Activated effector memory CD4-positive, alpha-beta T cell treated with Interleukin-2 at 50 U/mL for 16 hours (primary cell): ENCODE data around the gene DAND5.

Experiments
- DNase-seq: peaks from one replicate; pipeline ENCODE4 v3.0.0-alpha.2; 2020

The DAND5 gene

GRCh38 chr19:12969292-12969988 lies at the start of gene DAND5:
TSS of gene DAND5 (plus strand) at chr19:12969576. CDS start at chr19:12969661, 85 bp downstream.
- DNase-seq = no peak

- no peak for DNase-seq
These were observed 48.3 kb upstream of the DAND5 start for GRCh38 chr19:12921047-12921446.

DNA sequence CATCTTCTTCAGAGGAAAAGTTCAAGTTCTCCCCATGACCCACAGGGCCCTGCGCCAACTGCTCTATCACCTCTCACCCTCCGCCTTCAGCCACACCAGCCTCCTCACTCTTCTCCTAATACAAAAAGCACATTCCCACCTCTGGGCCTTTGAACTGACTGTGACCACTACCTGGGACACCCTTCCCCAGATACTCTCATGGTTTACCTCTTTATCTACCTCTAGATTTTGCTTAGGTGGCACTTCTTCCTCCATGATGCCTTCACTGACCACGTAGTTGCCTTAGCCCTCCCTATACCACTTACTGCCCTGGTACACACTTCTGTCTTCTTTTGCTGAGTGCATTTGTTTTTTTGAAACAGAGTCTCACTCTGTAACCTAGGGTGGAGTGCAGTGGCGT lies 46.4 kb upstream of the DAND5 start:
- no peak for DNase-seq

DNA sequence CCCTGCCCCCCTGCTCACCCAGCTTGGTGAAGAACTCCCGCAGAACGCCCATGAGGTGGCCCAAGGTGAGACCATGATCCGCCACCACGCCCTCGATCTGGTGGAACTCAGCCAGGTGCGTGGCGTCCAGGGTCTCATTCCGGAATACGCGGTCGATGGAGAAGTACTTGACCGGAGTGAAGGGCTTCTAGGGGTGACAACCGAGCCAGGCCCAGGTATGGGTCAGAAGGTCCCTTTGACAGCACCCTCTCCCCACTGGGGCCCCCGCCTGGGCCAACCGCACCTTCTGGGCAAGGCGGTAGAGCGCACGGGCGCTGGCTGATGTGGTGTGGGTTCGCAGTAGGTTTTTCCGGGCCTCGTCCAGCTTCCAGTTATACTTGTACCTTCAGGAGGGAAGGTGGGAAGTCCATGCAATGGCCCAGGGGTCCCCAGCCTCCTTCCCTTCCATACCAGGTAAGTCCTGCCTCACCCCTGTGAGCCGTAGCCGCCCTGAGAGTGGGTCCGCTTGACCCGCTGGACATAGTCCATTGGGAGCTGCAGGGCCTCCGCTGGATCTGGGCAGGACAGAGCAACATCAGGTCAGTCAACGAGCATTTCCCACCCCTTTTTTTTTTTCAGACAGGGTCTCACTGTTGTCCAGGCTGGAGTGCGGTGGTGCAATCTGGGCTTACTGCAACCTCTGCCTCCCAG lies 44.6 kb upstream of the DAND5 start:
- no peak for DNase-seq

DNA sequence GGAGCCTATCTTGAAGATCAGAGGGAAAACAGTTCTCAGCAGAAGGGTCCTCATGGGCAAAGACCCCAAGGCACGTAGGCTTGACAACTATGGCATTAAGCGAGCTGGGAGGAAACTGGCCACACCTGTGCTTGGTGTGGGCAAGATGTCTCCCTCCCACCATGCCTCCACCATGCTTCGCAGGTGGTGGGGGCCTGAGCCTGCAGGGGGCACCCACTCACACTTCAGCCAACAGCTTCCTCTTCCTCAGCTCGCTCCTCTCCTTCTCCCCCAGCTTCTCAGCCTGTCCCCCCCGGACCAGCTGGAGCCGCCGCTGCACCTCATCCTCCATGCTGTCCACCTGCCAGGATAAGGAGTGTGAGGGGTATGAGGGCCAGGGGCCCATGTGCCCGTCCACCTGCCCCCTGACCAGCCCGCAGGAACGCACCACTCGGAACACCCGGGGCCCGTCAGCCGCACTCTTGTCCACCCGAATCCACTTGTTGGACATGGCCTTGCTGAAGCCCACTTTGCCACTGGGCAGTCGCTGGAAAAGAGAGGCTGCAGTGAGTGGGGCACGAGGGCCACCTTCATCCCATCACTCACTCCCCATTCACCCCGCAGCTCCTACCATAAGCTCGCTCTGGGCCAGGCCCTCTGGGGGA lies 39.3 kb upstream of the DAND5 start:
- no peak for DNase-seq

DNA sequence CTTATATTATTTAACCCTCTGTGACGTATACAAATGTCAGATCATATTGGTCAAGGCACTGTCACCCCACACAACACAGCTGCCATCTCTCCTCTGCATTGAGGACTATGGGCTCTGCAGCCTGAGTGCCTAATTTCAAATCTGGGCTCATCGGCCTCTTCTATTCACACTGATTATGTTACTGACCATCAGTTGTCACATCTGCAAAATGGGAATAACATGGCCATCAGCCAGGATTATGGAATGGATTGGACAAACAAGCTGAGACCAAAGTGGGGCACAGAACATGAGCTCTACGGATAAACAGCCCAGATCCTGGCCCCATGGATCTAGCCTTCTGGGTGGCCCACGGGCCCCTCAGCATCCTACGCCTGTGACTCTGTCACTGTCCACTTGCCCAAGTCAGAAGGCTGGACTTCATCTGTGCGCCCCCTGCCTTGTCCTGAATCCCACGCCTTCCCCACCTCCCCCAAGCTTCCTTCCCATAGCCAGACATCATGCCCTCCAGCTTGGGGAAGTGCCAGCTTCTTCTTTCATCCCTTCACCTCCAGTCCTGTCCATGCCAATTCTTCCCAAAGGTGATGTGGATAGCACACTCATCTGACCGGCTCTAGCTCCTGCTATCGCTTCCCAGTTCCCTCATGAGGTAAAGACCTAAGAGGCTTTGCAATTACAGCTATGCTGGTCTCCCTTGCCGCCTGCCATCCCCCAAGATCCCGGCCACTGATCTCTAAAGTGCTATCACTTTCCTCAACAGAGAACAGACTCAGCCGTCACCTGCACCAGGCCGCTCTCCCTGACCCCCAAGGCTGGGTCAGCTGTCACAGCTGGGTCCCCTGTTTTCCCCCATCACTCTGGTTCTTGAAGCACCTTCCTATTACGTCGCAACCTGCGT lies 36.7 kb upstream of the DAND5 start:
- DNase-seq = no peak

DNA sequence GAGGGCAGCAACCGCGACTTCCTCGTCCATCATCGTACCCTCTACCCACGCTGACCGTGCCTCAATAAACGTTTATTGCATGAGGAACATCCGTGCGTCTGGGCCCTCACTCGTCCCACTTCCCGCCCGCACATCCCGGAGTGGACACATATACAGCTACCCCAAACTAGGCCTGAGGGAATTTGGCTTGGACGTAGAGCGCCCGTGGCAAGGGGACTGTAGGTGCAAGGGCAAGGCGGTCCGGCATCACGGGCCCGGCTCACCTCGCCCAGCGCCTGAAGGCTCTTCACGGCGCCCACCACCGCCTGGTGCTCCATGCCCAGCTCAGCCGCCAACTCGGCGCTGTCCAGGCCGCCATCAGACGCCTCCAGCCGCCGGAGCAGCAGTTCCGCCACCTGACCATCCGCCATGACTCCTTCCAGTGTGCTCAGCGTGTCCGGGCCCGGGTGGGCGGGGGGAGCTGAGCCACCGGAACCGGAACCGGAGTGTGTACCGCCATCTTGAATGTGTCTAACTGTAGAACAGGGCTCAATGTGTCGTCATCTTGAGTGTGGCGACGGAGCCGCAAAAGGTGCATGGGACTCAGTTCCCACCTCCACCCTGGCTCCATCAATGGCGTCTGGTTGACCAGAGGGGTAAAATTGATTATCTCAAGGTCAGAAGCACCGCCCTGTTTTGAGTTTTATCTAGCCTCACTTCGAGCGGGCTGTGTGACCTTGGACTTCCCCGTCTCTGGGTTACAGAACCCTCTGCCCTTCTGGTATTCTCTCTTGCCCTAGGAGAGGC lies 35.9 kb upstream of the DAND5 start, which contains the start of gene FARSA:
Gene FARSA (minus strand): TSS at position 425 of the 786 bp plus-strand sequence. CDS start 15 bp downstream, at position 410.
- DNase-seq = peak; percentile 79

DNA sequence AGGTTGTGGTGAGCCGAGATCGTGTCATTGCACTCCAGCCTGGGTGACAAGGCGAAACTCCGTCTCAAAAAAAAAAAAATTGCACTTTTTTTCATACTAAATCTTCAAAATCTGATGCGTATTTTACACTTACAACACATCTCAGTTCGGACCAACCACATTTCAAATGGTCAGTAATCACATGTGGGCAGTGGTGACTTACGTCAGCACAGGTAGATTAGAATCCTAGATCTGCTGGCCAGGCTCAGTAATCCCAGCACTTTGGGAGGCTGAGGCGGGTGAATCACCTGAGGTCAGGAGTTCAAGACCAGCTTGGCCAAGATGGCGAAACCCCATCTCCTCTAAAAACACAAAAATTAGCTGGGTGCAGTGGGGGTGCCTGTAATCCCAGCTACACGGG lies 34.3 kb upstream of the DAND5 start:
- DNase-seq = no peak

DNA sequence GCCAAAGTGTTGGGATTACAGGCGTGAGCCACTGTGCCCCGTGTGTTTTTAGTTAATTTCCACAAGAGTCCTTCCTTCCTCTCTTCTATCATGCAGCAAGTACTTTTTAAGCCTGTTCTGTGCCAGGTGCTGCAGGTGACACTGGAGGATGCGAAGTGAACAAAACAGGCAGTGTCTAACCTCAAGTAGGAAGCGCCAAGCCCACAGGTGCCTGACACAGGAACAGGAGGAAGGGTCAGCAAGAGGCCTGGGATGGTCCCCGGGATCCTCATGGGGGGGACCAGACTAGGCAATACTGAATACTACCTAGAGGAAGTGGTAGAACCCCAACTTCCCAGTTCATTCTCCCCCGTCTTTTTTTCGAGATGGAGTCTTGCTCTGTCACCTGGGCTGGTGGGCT lies 32.8 kb upstream of the DAND5 start:
- no peak for DNase-seq

DNA sequence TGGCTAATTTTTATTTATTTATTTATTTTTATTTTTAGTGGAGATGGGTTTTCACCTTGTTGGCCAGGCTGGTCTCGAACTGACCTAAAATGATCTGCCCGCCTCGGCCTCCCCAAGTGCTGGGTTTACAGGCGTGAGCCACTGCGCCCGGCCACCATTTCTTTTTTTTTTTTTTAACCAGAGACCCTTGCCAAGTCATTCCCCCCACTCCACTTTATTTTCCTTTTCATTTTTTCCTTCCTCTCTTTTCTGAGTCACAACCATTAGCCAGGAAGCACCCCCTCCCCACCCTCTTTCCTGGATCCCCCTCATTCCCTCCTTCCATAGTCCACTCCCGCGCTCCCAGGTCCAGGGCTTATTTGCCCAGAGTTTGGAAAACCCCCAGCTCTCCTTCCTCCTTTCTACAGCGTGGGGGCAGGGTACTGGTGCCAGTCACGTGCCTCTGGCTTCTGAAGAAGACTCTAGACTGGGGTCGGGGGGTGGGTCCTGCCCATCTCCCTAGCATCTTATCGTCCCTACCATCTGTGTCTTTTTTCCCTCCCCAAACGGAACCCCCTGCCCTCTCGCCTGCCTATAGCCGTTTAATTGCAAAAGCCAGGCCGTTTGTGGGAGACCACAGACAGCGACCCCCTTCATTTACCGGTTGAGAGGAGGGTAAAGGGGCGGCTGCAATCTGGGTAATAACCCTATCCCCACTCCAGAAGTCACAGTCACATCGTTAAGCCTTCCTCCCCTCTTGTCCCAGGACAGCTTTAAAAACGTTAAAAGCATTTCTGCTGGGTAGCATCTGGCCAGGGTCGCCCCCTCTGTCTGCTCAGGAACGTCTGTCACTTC lies 32.1 kb upstream of the DAND5 start:
- no peak for DNase-seq

GRCh38 chr19:12937927-12938778 lies 31.2 kb upstream of the DAND5 start, which contains the start of gene CALR:
TSS of gene CALR (plus strand) at chr19:12938609. CDS start at chr19:12938680, 71 bp downstream.
- peak; percentile 99 for DNase-seq

DNA sequence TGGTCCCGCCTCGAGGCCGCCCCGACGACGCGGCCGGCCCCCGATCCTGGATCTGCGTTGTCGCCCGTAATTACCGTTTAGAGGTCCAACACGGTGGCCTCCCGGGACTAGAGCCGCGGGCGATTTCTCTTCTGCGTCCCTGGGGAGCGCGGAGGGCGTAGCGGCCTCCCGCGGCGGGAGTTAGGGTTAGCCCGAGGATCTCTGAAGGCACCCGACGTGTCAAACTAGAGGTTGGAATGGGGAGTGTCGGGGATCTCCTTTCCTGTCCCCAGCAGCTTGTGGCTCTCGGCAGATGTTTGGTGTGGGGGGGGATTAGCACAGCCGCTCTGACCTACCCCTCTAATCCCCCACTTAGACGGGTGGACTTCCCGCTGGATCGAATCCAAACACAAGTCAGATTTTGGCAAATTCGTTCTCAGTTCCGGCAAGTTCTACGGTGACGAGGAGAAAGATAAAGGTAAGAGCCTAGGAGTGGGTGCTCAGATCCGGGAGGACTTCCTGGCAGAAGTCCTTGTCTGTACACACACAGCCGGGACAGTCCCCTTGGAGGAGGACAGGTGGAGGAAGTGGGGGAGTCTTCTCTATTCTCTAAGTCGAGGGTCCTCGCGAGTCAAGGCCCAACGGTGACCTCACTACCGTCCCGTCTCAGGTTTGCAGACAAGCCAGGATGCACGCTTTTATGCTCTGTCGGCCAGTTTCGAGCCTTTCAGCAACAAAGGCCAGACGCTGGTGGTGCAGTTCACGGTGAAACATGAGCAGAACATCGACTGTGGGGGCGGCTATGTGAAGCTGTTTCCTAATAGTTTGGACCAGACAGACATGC lies 30.4 kb upstream of the DAND5 start:
- peak; percentile 3 for DNase-seq

DNA sequence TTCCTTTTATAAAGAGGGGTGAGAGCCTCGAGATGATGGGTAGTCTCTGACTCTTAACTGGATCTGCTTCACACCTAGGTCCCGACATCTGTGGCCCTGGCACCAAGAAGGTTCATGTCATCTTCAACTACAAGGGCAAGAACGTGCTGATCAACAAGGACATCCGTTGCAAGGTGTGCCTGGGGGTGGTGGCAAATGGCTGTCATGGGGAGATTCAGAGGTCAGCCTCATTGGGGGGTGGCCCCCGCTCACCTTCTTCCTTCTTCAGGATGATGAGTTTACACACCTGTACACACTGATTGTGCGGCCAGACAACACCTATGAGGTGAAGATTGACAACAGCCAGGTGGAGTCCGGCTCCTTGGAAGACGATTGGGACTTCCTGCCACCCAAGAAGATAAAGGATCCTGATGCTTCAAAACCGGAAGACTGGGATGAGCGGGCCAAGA lies 29.4 kb upstream of the DAND5 start:
- no peak for DNase-seq

DNA sequence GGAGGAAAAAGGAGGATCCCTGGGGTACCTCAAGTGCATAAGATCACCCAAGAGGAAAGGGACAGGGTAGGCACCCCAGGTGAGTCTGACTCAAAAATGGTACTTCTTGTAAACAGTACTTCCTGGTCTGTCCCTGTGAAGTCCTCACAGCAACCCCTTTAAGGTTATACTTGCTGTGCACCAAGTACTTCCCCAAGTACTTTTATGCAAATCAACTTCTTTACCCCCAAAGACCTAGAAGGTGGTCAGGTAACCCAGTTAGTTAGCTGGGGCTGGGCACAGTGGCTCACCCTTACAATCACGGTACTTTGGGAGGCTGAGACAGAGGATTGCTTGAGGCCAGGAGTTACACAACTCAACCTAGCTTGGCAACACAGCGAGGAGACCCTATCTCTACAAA lies 28.5 kb upstream of the DAND5 start:
- DNase-seq = no peak

DNA sequence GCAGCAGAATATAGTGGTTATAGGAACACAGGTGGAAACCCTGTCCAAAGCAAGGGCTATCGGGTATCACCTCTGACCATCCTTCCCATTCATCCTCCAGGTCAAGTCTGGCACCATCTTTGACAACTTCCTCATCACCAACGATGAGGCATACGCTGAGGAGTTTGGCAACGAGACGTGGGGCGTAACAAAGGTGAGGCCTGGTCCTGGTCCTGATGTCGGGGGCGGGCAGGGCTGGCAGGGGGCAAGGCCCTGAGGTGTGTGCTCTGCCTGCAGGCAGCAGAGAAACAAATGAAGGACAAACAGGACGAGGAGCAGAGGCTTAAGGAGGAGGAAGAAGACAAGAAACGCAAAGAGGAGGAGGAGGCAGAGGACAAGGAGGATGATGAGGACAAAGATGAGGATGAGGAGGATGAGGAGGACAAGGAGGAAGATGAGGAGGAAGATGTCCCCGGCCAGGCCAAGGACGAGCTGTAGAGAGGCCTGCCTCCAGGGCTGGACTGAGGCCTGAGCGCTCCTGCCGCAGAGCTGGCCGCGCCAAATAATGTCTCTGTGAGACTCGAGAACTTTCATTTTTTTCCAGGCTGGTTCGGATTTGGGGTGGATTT lies 25.8 kb upstream of the DAND5 start:
- no peak for DNase-seq

- no peak for DNase-seq
These were observed 25.2 kb upstream of the DAND5 start for GRCh38 chr19:12944104-12944674.

GRCh38 chr19:12945479-12946091 lies 23.8 kb upstream of the DAND5 start, which contains the start of gene RAD23A:
TSS of gene RAD23A (plus strand) at chr19:12945862. CDS start at chr19:12945949, 87 bp downstream.
- peak; percentile 96 for DNase-seq
